ENCODE results near the gene CRYGS. TPM values are rescaled to one million over a fixed set of nuclear protein-coding genes. Genes with fewer than 3 reads are reported as not detected.
A peak's percentile ranks its signal among the peaks of the same experiment; 100 is the strongest.
"Not testable (repeated sequence)": the region's sequence is repeated elsewhere in the genome, so short reads cannot be mapped to it uniquely, and the experiment has no call there.

Gene CRYGS
- total RNA-seq, 1 donor from 2014 or later = 1.2 TPM

DNA sequence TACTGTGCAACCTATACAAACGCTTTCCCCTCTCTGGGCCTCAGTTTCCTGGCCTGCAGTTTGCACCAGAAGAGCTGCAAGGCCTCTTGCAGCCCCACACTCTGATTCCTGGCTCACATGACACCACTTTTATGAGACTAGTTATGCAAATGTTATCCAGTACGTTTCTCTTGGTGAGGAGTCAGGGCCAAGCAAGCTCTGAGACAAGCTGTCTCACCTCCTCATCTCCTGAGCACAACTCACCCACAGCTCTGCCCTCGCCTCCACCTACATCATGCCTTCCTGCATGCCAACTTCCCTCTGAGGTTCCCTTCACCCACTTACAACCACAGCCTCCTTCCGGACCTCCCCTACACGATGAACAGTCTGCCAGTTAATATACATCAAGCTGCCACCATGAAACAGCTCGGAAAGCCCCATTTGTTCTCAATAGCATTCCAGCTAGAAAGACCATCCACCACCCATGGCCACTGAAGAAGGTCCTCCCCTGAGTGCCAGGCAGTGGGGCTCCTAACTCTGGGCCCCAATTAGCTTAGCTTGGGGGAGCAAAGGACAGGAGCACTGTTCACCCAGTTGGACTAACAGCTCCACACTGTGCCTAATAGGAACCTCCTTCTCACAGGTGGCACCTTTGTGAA is 25.0 kb downstream of the CRYGS start:
- ATAC-seq = peak; percentile 62

DNA sequence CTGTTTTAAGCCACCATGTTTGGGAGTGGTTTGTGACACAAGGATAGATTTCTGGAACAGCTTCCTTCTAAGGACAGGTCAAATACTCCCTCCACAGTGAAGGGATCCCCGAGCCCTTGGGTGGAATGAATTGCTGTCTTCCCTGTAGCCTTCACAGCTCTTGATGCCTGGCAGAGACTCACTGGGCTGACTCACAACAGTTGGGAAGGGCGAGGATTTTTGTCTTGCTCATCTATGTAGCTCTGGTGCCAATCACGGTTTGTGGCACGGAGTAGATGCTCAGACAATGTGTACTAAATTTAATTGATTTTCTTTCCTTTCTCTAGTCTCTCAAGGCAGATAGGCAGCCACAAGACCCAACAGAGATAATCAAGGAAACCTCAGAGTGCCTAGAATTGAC is 27.0 kb downstream of the CRYGS start:
- ATAC-seq = no peak

DNA sequence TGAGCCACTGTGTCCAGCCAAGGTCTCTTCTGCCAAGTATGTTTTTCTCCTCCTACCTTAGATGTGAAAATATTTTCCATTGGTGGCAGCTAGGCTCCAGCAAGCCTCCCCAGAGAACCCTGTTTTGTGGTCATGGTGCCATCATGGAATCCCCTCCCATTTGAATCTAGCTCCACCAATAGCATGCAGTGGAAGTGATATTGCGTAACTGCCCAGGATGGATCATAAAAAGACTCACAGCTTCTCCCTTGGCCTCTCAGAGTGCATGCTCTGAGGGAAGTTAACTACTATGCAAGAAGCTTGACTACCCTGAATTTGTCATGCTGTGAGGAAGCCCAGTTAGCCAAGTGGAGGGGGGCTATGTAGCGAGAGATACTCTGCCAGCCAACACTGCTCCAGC is 27.5 kb downstream of the CRYGS start:
- no peak for ATAC-seq

DNA sequence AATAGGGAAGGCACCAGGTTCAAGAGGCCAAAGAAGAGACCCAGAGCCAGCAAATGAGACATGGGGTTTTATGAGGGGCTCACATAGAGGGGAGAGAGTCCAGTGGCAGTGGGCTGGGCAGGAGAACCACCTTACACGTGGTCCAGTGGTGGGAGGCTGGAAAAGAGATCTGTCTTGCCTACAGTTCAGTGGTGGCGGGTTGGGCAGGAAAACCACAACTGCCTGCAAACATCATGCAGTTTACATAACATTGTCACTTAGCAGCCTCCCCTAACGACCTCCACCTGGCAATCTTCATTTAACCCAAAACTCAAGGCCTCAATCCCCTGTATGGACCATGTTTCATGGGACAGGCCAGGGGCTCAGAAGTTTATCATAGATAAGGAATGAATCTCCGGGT is 29.1 kb downstream of the CRYGS start:
- ATAC-seq = no peak

DNA sequence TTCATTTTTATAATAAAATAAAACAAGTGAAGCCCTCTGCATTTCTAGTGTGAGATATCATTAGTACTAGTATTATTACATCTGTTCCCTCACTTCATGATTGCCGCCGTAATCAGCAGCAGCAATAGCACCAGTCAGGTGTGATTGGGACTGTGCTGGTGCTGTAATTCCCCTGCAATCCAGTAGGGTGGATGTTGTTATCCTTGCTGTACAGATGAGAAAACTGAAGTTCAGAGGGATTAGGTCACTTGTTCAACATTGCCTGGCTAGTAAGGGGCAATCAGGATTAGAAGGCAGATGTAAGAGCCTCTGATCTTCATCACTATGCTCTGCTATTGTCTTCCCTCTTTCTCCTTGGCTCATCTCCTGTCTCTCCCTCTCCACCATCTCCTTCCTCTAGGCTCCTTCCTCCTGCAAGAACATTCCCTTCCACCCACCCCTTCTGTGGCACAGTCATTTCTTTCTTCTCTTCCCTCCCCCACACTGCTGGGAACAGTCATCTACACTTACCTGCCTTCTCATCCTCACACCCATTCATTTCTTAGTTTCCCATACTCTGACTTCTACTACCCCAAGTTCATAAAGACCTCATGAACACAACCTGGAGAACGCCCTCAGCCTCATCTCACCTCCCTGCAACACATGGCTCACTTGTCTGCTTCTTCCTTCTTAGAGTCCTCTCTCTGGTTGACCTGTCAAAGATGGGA is 29.7 kb downstream of the CRYGS start:
- peak; percentile 31 for ATAC-seq

DNA sequence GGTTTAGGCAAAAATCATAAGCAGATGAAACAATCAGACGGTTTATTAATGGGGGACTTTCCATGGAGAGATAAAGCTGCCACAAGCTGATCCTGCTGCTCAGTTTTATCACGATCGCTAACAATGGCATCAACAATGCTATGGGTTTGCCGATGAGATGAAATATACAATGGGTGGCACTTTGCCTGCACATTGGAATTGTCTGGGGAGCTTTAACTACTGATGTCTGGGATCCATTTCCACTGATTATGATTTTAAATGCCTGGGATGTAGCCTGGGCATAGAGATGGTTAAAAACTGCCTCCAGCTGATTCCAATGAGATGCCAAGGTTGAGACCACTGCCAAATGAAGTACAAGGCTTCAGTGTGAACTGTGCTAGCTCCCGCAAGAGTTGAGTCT is 30.8 kb downstream of the CRYGS start:
- ATAC-seq = no peak

DNA sequence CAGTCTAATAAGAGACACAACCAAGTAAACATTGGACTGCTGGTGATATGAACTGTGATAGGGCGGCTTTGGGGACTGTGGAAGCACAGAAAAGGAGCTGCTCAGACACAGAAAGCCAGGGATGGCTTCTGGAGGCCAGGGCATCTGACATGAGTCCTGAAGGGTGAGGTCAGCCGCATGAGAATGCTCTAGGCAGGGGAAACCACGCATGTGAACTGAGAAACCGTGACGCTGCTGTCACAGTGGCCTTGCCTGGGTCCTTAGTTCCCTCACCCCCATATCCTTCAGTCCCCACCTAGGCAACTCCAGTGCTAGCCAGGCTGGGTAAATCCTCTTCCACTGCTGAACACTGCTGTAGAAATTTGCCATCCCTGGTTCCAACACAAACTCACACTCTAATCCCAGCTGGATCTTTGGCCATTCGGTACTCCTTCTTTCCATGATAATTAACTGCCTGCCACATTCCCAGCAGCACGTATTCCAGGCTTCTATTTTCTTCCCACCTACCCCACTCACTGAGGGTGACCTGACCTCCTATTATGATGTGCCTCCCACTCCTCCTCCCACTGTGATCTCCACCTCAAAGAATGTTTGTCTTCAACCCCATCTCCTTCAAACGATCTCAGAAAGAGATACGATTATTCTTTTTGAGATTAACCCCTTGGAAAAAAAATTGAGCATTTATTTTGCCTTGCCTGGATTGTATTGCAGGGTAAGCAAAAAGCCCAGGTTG is 31.4 kb downstream of the CRYGS start:
- no peak for ATAC-seq

DNA sequence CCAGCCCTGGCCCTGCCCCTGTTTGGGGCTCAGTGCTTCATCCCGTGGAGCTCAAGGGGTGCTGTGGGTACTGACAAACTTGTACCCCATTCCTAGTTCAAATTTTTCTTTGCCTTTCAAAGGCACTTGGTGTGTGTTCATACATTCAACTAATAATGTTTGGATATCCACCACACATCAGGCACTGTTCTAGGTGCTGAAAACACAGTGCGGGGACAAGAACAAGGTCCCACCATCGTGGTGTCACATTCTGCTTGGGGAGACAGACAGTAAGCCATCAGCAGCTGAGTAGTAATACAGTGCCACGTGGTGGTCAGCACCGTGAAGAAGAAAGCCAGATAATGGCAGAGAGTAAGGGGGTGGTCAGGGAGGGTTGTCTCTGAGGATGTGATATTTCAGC is 32.5 kb downstream of the CRYGS start:
- ATAC-seq = no peak

DNA sequence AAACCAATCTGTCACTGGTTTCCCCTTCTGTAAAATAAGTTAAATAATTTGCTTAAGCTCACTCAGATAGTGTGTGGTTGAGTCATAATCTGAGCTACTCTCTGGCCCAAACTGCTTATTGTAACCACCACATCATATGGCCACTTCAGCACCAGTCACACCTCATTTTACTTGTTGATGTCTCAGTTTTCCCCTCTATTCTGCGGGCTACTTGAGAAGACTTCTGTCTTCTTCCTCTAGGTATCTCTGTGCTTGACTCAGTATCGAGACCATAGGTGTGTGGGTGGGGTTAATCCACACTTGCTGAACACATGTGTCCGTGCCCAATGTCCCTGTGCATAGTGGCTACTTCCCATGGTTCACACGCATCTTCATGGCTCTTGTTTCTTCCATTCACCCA is 32.9 kb downstream of the CRYGS start:
- ATAC-seq = no peak

DNA sequence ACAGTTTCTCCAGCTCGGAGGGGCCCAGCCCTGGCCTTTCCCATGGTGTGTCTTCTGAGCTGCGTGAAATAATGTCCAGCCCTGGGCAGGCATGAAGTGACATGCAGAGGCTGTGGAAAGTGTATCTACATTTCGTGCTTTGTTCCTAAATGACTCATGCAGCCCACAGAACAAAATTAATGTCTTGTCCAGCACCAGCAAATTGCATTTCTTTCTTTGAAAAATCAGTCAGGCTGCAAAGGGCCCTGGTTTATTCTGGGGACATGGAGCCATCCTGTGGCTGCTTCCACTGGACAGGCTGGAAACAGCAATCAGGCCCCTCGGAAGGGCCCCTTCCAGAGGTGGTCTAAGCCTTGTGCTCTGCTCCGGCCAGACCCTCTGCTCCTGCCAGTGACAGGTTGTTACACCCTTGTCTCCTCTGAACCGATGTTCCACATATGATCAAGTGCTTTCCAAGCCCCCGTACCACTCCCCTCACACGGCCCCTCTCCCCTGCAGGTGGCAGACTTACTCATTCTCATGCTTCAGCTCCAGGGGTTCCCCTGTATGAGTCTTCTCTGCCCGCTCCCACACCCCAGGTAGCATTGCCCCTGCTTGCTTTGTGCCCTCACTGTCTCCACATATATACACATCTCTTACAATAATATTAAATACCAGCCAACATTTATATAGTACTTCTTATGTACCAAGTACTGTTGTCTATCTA is 33.7 kb downstream of the CRYGS start:
- no peak for ATAC-seq

DNA sequence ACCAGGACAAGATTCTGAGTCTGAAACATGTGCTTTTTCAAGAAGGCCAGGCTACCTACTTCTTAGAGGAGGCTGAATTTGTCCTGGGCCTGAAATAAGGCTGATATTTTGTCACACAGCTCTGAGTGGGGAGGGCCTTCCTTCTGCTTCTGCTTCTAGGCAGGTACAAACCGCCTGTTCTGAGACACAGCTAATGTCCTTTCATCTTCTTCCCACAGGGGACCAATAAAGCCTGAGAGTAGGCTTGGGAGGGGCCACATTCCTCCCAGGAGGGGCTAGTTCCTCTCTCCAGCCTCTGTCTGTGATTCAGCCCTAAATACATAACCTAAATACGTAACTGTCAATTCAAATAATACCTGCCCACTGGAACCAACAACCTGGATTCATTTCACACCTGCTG is 34.8 kb downstream of the CRYGS start:
- ATAC-seq = no peak

DNA sequence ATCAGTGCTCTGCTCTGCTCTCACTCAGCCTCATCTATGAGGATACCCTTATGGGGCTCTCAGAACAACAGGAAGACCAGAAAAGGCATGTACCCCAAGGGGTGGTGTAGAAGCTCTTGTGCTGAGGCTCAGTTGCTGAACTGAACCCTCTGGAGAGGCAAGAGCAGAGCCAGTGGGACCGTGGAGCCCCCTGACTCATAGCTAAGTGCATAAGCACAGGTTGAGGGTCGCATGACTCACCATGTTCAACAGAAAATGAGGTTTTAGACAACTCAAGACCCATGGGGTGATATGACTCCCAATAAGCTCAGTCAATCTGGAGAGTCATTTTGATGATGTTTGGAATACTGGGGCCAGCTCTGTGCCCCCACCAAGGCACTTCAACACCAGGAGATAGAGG is 37.3 kb downstream of the CRYGS start:
- no peak for ATAC-seq

DNA sequence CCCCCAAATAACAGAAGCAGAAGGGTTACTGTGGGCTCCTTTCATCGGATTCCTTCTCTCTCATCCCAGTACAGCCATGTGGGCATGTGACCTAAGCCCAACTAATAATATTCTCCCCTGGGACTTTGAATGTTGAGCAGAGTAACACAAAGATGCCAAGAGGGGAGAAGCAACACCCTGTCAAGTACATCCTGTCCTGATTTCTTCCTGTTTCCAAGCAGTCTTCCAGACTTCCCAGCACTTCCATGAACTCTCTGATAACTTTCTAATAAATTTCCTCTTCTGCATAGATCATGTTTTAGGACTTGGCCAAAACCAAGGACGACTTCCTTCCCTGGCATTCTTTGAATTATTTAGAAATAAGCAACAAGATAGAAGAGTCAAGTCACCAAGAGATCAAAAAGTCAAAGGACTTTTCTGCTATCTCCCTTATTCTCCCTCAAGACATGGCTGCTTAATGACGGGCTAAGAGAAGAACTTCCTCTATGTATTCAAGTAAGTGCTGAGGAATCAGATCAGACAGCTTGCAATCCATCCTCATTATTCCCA is 37.9 kb downstream of the CRYGS start:
- no peak for ATAC-seq

DNA sequence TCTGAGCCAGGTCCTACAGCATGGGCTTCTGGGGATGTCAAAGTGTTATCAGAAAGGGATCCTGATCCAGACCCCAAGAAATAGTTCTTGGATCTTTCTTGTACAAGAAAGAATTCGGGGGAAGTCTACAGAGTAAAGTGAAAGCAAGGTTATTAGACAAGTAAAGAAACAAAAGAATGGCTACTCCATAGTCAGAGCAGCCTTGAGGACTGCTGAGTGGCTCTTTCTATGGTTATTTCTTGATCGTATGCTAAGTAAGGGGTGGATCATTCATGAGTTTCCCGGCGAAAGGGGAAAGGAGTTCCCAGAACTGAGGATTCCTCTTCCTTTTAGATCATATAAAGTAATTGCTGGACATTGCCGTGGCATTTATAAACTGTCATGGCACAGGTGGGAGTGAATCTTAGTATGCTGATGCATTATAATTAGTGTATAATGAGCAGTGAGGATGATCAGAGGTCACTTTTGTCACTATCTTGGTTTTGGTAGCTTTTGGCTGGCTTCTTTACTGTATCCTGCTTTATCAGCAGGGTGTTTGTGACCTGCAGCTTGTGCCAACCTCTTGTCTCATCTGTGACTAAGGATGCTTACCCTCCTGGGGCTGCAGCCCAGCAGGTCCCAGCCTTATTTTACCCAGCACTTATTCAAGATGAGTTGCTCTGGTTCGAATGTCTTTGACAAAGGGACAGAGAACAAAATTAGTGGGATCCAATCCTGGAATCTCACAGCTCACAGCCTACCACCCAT is 41.0 kb downstream of the CRYGS start:
- no peak for ATAC-seq

DNA sequence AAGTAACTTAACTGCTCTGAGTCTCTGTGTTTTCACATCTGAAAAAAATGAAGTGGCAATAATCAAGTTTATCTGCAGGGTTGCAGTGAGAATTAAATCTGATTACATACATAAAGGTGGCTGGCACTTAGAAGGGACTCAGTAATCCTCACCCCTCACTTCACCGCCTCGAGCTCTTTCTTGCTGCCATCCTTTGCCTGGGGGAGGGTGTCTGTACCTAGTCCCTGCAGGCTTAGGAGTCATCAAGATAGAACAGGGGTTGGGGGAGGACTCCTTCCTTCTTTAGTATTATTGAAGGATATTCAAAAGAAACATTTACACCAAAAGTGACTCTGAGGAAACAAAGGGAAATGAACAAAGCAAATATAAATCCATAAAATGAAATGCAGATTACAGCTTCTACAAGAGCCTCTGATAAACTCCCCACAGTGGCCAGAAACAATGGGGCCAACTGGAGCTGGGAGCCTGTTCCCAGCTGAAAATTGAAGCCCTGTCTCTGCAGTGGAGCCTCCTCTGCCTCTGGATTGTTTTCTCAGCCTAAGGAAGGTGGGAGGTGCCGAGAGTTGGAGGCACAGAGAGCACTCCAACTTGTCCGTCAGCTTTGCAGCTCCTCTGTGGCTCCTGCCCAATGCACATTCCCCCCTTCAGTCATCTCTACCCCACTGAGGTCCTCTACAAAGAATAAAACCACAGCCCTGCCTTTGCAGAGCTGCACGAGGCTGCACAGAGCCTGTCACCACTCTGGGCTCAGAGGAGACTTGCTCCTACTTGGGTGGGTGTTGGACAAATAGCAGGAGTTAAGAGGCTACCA is 41.8 kb downstream of the CRYGS start:
- ATAC-seq = no peak

DNA sequence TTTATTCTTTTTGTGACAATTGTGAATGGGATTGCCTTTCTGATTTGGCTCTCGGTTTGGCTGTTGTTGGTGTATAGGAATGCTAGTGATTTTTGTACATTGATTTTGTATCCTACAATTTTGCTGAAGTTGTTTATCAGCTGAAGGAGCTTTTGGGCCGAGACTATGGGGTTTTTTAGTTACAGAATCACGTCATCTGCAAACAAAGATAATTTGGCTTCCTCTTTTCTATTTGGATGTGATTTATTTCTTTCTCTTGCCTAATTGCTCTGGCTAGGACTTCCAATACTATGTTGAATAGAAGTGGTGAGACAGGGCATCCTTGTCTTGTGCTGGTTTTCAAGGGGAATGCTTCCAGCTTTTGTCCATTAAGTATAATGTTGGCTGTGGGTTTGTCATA is 44.2 kb downstream of the CRYGS start:
- not testable (repeated sequence) for ATAC-seq

DNA sequence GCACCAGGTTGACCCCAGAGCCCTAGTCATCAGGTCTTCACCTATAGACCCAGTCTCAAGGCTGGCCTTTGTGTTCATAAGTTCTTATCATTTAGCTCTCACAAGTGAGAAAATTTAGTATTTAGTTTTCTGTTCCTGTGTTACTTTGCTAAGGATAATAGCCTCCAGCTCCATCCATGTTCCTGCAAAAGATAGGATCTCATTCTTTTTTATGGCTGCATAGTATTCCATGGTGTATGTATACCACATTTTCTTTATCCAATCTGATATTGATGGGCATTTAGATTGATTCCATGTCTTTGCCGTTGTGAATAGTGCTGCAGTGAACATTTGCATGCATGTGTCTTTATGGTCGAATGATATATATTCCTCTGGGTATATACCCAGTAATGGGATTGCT is 46.2 kb downstream of the CRYGS start:
- not testable (repeated sequence) for ATAC-seq

DNA sequence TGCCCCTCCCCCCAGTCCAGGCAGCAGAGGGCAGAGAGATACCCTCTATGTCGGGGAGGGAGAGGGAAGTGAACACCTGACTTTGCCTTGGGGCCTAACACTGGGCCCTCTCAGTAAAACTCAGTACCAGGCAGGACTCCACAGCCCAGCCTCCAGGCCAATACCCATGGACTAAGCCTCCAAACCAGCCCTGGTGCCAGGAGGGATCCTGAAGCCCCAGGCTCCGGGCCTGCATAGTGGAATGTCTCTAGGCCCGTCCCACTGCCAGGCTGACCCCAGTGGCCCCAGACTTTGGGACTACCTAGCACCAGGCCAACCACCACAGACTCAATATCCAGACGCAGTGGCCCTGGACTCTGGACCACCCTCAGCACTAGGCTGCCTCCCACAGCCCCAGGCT is 46.6 kb downstream of the CRYGS start:
- no peak for ATAC-seq

DNA sequence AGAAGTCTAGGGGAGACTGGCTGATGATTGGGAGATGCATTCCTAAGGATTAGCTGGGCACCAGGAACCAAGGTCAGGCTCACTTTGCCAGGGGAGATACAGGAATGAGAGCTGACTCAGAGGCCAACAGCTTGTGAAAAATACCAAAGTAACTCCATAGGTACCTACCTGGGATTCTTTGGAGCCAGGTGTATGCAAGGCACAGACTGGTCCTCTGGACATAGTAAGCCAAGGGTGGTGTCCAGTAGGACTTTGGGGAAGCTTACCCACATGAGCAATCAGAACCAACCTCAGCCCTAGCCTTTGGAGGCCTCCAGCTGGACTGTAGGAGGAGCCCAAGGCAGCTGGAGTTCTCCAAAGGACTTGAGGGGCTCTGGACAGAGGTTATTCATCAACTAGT is 47.5 kb downstream of the CRYGS start:
- ATAC-seq = no peak

DNA sequence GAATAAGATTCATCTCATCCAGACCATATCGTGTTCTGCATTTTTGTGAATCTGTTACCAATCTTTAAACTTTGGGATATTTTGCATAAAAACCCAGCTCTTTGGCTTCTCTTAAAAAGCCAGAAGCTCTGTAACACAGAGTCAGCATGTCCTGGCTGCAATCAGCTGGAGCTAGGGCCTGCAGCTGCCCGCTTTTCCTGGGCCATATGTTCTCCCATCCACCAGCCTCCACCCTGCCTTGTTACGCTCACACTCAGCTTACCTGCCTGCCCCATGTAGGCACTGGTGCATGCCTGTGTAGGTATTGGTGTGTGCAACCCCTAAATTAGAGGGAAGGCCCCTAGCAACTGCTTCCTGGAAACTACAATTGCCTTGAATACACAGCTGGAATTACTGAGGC is 48.2 kb downstream of the CRYGS start:
- no peak for ATAC-seq

DNA sequence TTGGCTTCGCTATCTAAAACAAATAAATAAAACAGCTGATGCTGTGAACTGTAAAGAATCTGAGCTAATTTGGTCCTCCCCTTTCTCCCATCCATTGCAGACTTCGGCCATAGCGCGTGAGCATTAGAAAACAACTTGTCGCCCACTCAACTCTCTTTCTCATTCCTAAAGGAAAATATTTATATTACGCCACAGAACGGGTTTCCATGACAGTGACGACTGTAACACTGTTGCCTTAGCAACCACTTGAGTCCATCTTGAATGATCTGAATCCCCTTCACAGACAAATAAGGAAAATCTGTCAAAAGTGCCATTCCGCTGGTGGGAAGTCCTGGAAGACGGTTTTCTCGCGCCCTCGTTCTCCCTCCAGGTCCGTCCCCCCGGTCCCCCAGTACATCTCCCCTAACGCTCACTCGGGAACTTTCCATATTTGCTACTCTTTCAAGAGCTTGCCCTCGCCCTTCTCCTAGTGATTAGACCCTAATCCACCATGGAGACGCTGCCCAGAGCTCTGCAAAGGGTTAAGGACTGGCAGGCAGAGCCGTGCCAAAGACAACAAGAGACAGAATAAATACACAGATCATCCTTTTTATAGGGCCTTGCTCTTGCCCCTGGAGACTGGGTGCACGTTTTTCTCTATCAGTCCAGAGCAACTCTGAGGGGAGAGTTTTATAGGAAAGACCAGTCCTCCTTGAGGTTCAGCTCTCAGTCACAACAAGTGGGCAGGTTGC is 50.5 kb downstream of the CRYGS start:
- ATAC-seq = no peak
